H1 (cell line): ENCODE data around the gene PIGH. TPM values are rescaled to one million over a fixed set of nuclear protein-coding genes. Genes with fewer than 3 reads are reported as not detected.

Experiments used
- CTCF ChIA-PET: fragments of 300-600 bp; sonication (Branson Sonifier 250); formaldehyde crosslinking; loops from one replicate; lab custom pipeline; 2021; ENCODE audit not compliant: partially characterized antibody; lab: Charles Lee
- POLR2A ChIA-PET: fragments of 300-600 bp; sonication (Branson Sonifier 250); formaldehyde crosslinking; loops from one replicate; lab custom pipeline; 2021; ENCODE audit warnings: inconsistent platforms; ENCODE audit not compliant: partially characterized antibody; lab: Charles Lee
- DNase-seq, 2 experiments: peaks; one replicate each; pipeline versions ENCODE4 v3.0.0 to v3.0.0-alpha.2; 2010 to 2022; ENCODE audit warnings: low spot score in 2 of 2, low read depth in 1 of 2, mixed read lengths in 1 of 2
- FAIRE-seq: peaks from 2 replicates; lab custom pipeline; 2011; peaks lifted over from hg19 to GRCh38; lab: Jason Lieb, UNC
- H2AFZ ChIP-seq: 2 replicates; pipeline ENCODE4 v1.8.1; 2012; ENCODE audit warnings: low read length, inconsistent platforms
- H2AK5ac ChIP-seq: 2 replicates; pipeline ENCODE4 v1.6.1; 2013; ENCODE audit warnings: low read depth, low read length
- H2BK120ac ChIP-seq: replicated peaks from 2 replicates; pipeline ENCODE3; 2013; ENCODE audit warnings: low read depth, low read length, inconsistent platforms
- H2BK12ac ChIP-seq: 2 replicates; pipeline ENCODE4 v1.6.1; 2013; ENCODE audit warnings: low read depth, low read length
- H2BK15ac ChIP-seq: 2 replicates; pipeline ENCODE4 v1.6.1; 2013; ENCODE audit warnings: low read length
- H2BK20ac ChIP-seq: 2 replicates; pipeline ENCODE4 v1.6.1; 2013; ENCODE audit warnings: low read length
- H2BK5ac ChIP-seq: 2 replicates; pipeline ENCODE4 v1.6.1; 2013; ENCODE audit warnings: low read depth, low read length
- H3K14ac ChIP-seq: 2 replicates; pipeline ENCODE4 v1.6.1; 2013; ENCODE audit warnings: inconsistent platforms; ENCODE audit not compliant: insufficient read length
- H3K18ac ChIP-seq: 2 replicates; pipeline ENCODE4 v1.6.1; 2013; ENCODE audit warnings: low read length; ENCODE audit errors: extremely low read depth
- H3K23ac ChIP-seq: 2 replicates; pipeline ENCODE4 v1.6.1; 2013; ENCODE audit warnings: inconsistent platforms; ENCODE audit not compliant: insufficient read length
- H3K23me2 ChIP-seq: 2 replicates; pipeline ENCODE4 v1.6.1; 2013; ENCODE audit warnings: low read depth, low read length
- H3K27ac ChIP-seq: 2 replicates; pipeline ENCODE4 v1.6.1; 2011; ENCODE audit warnings: low read depth, low read length, inconsistent platforms
- H3K27me3 ChIP-seq, 4 experiments: replicated peaks in 1 of 4; 1 replicate in 1 of 4; 2 replicates in 3 of 4; pipeline versions ENCODE4 v1.6.1 to v1.8.1; 2011 to 2013; ENCODE audit warnings: low read length in 3 of 4, mild to moderate bottlenecking in 3 of 4, inconsistent platforms in 2 of 4, mixed read lengths in 2 of 4, moderate library complexity in 1 of 4; ENCODE audit not compliant: control insufficient read depth in 3 of 4, insufficient read depth in 3 of 4; ENCODE audit errors: extremely low read depth in 1 of 4
- H3K36me3 ChIP-seq, 4 experiments: 2 replicates each; pipeline versions ENCODE4 v1.6.1 to v1.8.1; 2011 to 2013; ENCODE audit warnings: mild to moderate bottlenecking in 4 of 4, low read length in 3 of 4, moderate library complexity in 2 of 4, control low read depth in 1 of 4, inconsistent platforms in 1 of 4; ENCODE audit not compliant: insufficient read depth in 4 of 4, control insufficient read depth in 2 of 4
- H3K4ac ChIP-seq: replicated peaks from 2 replicates; pipeline ENCODE3; 2013; ENCODE audit warnings: low read length, low read depth, mixed read lengths, inconsistent platforms; ENCODE audit not compliant: insufficient read length
- H3K4me1 ChIP-seq, 4 experiments: replicated peaks in 1 of 4; 1 replicate in 1 of 4; 2 replicates in 3 of 4; pipeline versions ENCODE4 v1.6.1 to v1.8.1; 2011 to 2013; ENCODE audit warnings: low read length in 3 of 4, inconsistent platforms in 2 of 4, mixed read lengths in 1 of 4; ENCODE audit not compliant: insufficient read depth in 4 of 4, control insufficient read depth in 3 of 4
- H3K4me2 ChIP-seq, 2 experiments: 2 replicates each; pipeline versions ENCODE4 v1.6.1 to v1.8.1; 2011 to 2013; ENCODE audit warnings: low read depth in 2 of 2, low read length in 2 of 2, control low read depth in 1 of 2, inconsistent platforms in 1 of 2, mild to moderate bottlenecking in 1 of 2; ENCODE audit not compliant: insufficient read depth in 1 of 2
- H3K4me3 ChIP-seq, 4 experiments: fragments of 200-600, 300-600 bp in 1 of 4; sonication (generic), shearing (Covaris generic), sonication (Bioruptor Twin) in 1 of 4; 2 replicates each; pipeline versions ENCODE4 v1.5.1 to v1.8.1; 2011 to 2016; ENCODE audit warnings: low read length in 4 of 4, low read depth in 3 of 4, control low read depth in 2 of 4, inconsistent platforms in 2 of 4, mild to moderate bottlenecking in 2 of 4, mixed read lengths in 1 of 4, moderate library complexity in 1 of 4; ENCODE audit not compliant: insufficient read depth in 2 of 4; ENCODE audit errors: extremely low read depth in 1 of 4
- H3K56ac ChIP-seq: replicated peaks from 2 replicates; pipeline ENCODE3; 2013; ENCODE audit warnings: low read depth, mild to moderate bottlenecking, mixed read lengths, low read length, inconsistent platforms; ENCODE audit not compliant: insufficient read length
- H3K79me1 ChIP-seq: 2 replicates; pipeline ENCODE4 v1.6.1; 2013; ENCODE audit warnings: low read depth, low read length, control low read depth
- H3K79me2 ChIP-seq, 2 experiments: 2 replicates each; pipeline versions ENCODE4 v1.6.1 to v1.8.1; 2012 to 2013; ENCODE audit warnings: low read length in 2 of 2, mild to moderate bottlenecking in 2 of 2, inconsistent platforms in 1 of 2; ENCODE audit not compliant: insufficient read depth in 2 of 2, control insufficient read depth in 1 of 2
- H3K9ac ChIP-seq, 4 experiments: replicated peaks in 1 of 4; 1 replicate in 1 of 4; 2 replicates in 3 of 4; pipeline versions ENCODE4 v1.6.1 to v1.8.1; 2011 to 2013; ENCODE audit warnings: low read depth in 3 of 4, low read length in 3 of 4, control low read depth in 2 of 4, mild to moderate bottlenecking in 2 of 4, moderate library complexity in 2 of 4, inconsistent platforms in 1 of 4; ENCODE audit errors: extremely low read depth in 1 of 4
- H3K9me3 ChIP-seq, 2 experiments: 2 replicates each; pipeline versions ENCODE4 v1.6.1 to v1.8.1; 2012 to 2013; ENCODE audit warnings: mild to moderate bottlenecking in 2 of 2, moderate library complexity in 2 of 2, control low read depth in 1 of 2, inconsistent platforms in 1 of 2, low read depth in 1 of 2, low read length in 1 of 2, mixed read lengths in 1 of 2; ENCODE audit not compliant: insufficient read depth in 2 of 2
- H4K20me1 ChIP-seq, 2 experiments: replicated peaks in 1 of 2; 2 replicates each; pipeline versions ENCODE3 to v1.8.1; 2011 to 2013; ENCODE audit warnings: inconsistent platforms in 2 of 2, low read length in 2 of 2, mild to moderate bottlenecking in 1 of 2; ENCODE audit not compliant: insufficient read depth in 2 of 2, control insufficient read depth in 1 of 2
- H4K5ac ChIP-seq: 2 replicates; pipeline ENCODE4 v1.6.1; 2013; ENCODE audit warnings: low read length, low read depth, mixed read lengths, inconsistent platforms; ENCODE audit not compliant: insufficient read length
- H4K8ac ChIP-seq: 2 replicates; pipeline ENCODE4 v1.8.0; 2013; ENCODE audit warnings: mild to moderate bottlenecking, moderate library complexity, low read length, inconsistent platforms; ENCODE audit not compliant: insufficient read depth; ENCODE audit errors: extremely low read depth
- H4K91ac ChIP-seq: replicated peaks from 2 replicates; pipeline ENCODE3; 2013; ENCODE audit warnings: low read length, mixed read lengths, inconsistent platforms; ENCODE audit not compliant: insufficient read length
- CHD2 ChIP-seq: IDR thresholded peaks from 2 replicates; pipeline ENCODE4 v1.6.1; 2012; ENCODE audit warnings: low read length, improper control_type of control experiment
- EGR1 ChIP-seq: IDR thresholded peaks from 2 replicates; pipeline ENCODE4 v1.6.1; 2011; ENCODE audit warnings: low read depth, low read length, borderline replicate concordance
- HDAC2 ChIP-seq, 2 experiments: fragments of 300-600 bp in 1 of 2; sonication (generic) in 1 of 2; IDR thresholded peaks; 2 replicates each; pipeline ENCODE4 v1.6.1; 2011 to 2012; ENCODE audit warnings: low read depth in 2 of 2, low read length in 2 of 2, mild to moderate bottlenecking in 2 of 2, moderate library complexity in 2 of 2, borderline replicate concordance in 1 of 2, inconsistent platforms in 1 of 2
- KDM1A ChIP-seq: fragments of 200-600, 300-600 bp; sonication (generic); IDR thresholded peaks from 2 replicates; pipeline ENCODE4 v1.7.1; 2016; ENCODE audit warnings: mild to moderate bottlenecking, low read length, borderline replicate concordance
- NRF1 ChIP-seq: IDR thresholded peaks from 2 replicates; pipeline ENCODE4 v1.6.1; 2011; ENCODE audit warnings: mild to moderate bottlenecking, low read depth, low read length, improper control_type of control experiment
- RAD21 ChIP-seq, 2 experiments: IDR thresholded peaks in 1 of 2; conservative IDR thresholded peaks in 1 of 2; 2 replicates each; pipeline ENCODE4 v1.6.1; 2011; ENCODE audit warnings: low read depth in 2 of 2, low read length in 2 of 2, improper control_type of control experiment in 1 of 2, inconsistent platforms in 1 of 2, mild to moderate bottlenecking in 1 of 2, moderate library complexity in 1 of 2
- TAF1 ChIP-seq: IDR thresholded peaks from 2 replicates; pipeline ENCODE4 v1.6.1; 2011; ENCODE audit warnings: mild to moderate bottlenecking, low read depth, low read length
- WGBS, 2 experiments: shearing (Covaris generic) in 1 of 2; methylation state at CpG; one replicate each; pipeline versions ENCODE4 v1.1.6 to v1.1.7; 2013 to 2015; ENCODE audit warnings: low lambda C conversion rate in 2 of 2, mixed read lengths in 2 of 2, inconsistent platforms in 1 of 2, low coverage in 1 of 2, missing lambda C conversion rate in 1 of 2; ENCODE audit not compliant: insufficient replicate concordance in 2 of 2, insufficient coverage in 1 of 2, insufficient read length in 1 of 2; ENCODE audit errors: extremely low coverage in 1 of 2, missing lambda C conversion rate in 1 of 2; 5-methylcytosine and 5-hydroxymethylcytosine counted together
- long read RNA-seq, 2 experiments: library from RNA in 1 of 2; library from capped mRNA in 1 of 2; stranded (forward); transcript quantifications; one replicate each; pipeline ENCODE4 v2.0.0, GENCODE V29; 2021; ENCODE audit warnings: inconsistent platforms in 1 of 2
- polyA minus RNA-seq, 3 experiments: library from RNA; depleted of rRNA, polyadenylated mRNA; stranded (reverse); fragments of >200 nt; gene quantifications; 1 replicate in 2 of 3; 2 replicates in 1 of 3; pipeline ENCODE4 v1.2.3, GENCODE V29; 2011
- polyA plus RNA-seq, 7 experiments: library from polyadenylated mRNA; depleted of rRNA in 3 of 7; stranded (reverse) in 5 of 7; unstranded in 2 of 7; fragments of >200 nt in 5 of 7; fragments of 200-250 nt in 2 of 7; gene quantifications; 1 replicate in 5 of 7; 2 replicates in 1 of 7; 4 replicates in 1 of 7; pipeline versions ENCODE4 v1.2.1 to v1.2.3, GENCODE V29; 2011 to 2013; ENCODE audit warnings: missing spikeins in 2 of 7, mixed read lengths in 2 of 7
- total RNA-seq: library from RNA; stranded (reverse); fragmentation: NEBNext Ultra II Directional; extraction: Animal tissue kit (Norgen Biotek cat#: 25700); gene quantifications from 2 replicates; pipeline ENCODE4 v1.2.1, GENCODE V29; 2021

The PIGH gene
- 6.2 and 7.2 TPM in 2 replicates for total RNA-seq
- polyA plus RNA-seq (2011; rRNA removed), result 8.6 and 10.0 TPM in 2 replicates
- 7.5 TPM for polyA plus RNA-seq (2011; cell fraction: cytosol; rRNA removed)
- polyA plus RNA-seq (2011; cell fraction: nucleus; rRNA removed), result 25.4 TPM
- 4.8 to 7.7 TPM (median 5.9 TPM) in 4 replicates for polyA plus RNA-seq (2012, experiment 1 of 2)
- 4.3 TPM for polyA plus RNA-seq (2012, experiment 2 of 2)
- 6.5 TPM for polyA plus RNA-seq (2013, experiment 1 of 2)
- 6.6 TPM for polyA plus RNA-seq (2013, experiment 2 of 2)
- polyA minus RNA-seq (2011; rRNA and poly(A)+ RNA removed), result 3.1 and 5.8 TPM in 2 replicates
- polyA minus RNA-seq (2011; cell fraction: cytosol; rRNA and poly(A)+ RNA removed), result 8.5 TPM
- polyA minus RNA-seq (2011; cell fraction: nucleus; rRNA and poly(A)+ RNA removed), result 6.1 TPM
- long read RNA-seq, experiment 1, partial matches to known transcripts, result 1 of 7 reads
- long read RNA-seq, experiment 1, other reads (novel, unspliced or antisense), result 3 of 7 reads
- long read RNA-seq, experiment 2, partial matches to known transcripts, result 0 of 3 reads
- long read RNA-seq, experiment 2, other reads (novel, unspliced or antisense), result 1 of 3 reads

DNA sequence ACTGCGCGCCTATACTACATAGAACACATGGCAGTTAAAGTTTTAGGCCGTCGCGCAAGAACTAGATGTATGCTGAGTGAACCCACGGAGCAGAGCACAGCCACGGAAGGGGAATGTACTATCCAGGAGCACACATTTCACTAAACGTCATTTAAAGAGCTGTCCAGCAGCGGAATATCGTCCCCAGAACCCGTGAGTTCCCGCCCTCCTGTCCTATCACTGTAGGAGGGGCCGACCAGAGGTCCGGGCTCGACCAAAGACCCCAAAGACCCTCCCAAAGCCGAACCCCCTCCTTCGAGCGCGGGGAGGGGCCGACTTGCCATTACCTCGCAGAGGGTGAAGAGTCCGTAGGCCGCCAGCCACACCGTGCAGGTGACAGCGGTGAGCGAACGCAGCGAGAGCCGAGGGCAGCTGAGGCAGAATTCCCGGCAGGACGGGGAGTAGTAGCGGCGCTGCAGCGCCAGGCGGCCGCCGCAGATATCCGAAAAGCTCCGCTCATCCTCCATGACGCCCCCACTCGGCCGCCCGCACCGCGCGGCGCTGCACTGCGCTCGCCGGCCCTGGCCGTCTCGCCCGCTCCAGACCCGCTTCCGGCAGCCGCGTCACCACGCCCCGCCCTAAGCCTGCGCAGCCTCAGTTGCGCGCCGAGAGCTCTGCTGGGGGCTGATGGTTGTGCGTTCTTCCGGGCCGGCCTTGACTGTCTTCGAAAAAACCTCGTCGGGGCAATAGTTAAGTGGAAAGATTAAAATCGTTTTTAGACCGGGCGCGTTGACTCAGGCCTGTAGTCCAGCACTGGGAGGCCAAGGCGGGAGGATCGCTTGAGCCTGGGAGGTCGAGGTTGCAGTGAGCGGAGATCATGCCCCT lies at the start of gene PIGH:
PIGH (minus strand) TSS at position 571 of the 864 bp plus-strand sequence; CDS start at position 506, 65 bp downstream.
- H4K20me1 ChIP-seq, result no peaks in the 10 kb centered on the region
- no peak within 1 kb of the TSS for H3K23ac ChIP-seq
- no peaks in the 10 kb centered on the region; a peak in 1 of 7 replicates for H3K4me1 ChIP-seq
- H3K14ac ChIP-seq, result no peak within 1 kb of the TSS
- no peak within 1 kb of the TSS for H3K4ac ChIP-seq
- peak within 1 kb of the TSS; percentile 99 for H2AFZ ChIP-seq
- H3K56ac ChIP-seq, result no peak within 1 kb of the TSS
- no peak within 1 kb of the TSS for H2BK120ac ChIP-seq
- H4K5ac ChIP-seq, result no peak within 1 kb of the TSS
- peak within 1 kb of the TSS; percentile 93; the same call in 1 of the 2 replicates for H4K8ac ChIP-seq
- H3K27me3 ChIP-seq, result peaks cover 4 to 41% (median 22%) of the 10 kb centered on the region in 4 experiments
- peak within 1 kb of the TSS; percentile 60; the same call in 1 of the 2 replicates for H3K18ac ChIP-seq
- H3K27ac ChIP-seq, result no peak within 1 kb of the TSS
- H2BK15ac ChIP-seq, result no peak within 1 kb of the TSS
- H2BK5ac ChIP-seq, result no peak within 1 kb of the TSS
- CTCF ChIA-PET, result interaction anchor here (0.6 to 3.3 kb wide), 37 partner anchors 9 to 189 kb away, joined by 3 to 21 read pairs (median 4); partner anchors contain the start of genes ARG2 and RDH12
- H2BK20ac ChIP-seq, result no peak within 1 kb of the TSS
- no peaks in the 10 kb centered on the region for H3K79me1 ChIP-seq
- DNase-seq (peak; percentile 46 to 95), FAIRE-seq (no peak)
- no peak within 1 kb of the TSS for H2AK5ac ChIP-seq
- H3K36me3 ChIP-seq, result no peaks in the 10 kb centered on the region
- no peaks in the 10 kb centered on the region; a peak in 1 of 4 replicates for H3K9me3 ChIP-seq
- peak within 1 kb of the TSS; percentile 60 to 79 (median 70) for H3K4me3 ChIP-seq
- H3K23me2 ChIP-seq, result peaks cover 2% of the 10 kb centered on the region; the same call in 1 of the 2 replicates
- H3K79me2 ChIP-seq, result no peaks in the 10 kb centered on the region
- no peak within 1 kb of the TSS for H2BK12ac ChIP-seq
- peak within 1 kb of the TSS in 3 of 4 experiments; percentile 2 to 50 (median 46); a peak in 2 of 7 replicates for H3K9ac ChIP-seq
- H3K4me2 ChIP-seq, result peak within 1 kb of the TSS; percentile 84 to 89
- 6% methylated on average over 73 of the region's 77 CpGs; no CpG with 5 or more reads in 1 of the 2 experiments for WGBS, 2 experiments
- H4K91ac ChIP-seq, result no peak within 1 kb of the TSS
- POLR2A ChIA-PET, result interaction anchor here (0.6 to 2.8 kb wide), 11 partner anchors 10 to 157 kb away, joined by 3 to 13 read pairs (median 4); partner anchors contain the start of genes ARG2 and VTI1B
- peak; percentile 37 to 51; a peak in 3 of 4 replicates for TF ChIP-seq RAD21 (IDR thresholded peaks at IDR 0.05 in 1 of 2, conservative IDR thresholded peaks at IDR 0.05 in 1 of 2; ENCODE audit: low read depth in 2 of 2, low read length in 2 of 2)
- no peak for TF ChIP-seq CHD2
- peak; percentile 80 for TF ChIP-seq NRF1
- no peak for TF ChIP-seq KDM1A
- TF ChIP-seq EGR1, result 0 out of 2 replicates have a peak, but pooled peaks have one; percentile 41
- peak; percentile 72 for TF ChIP-seq TAF1
- 0 out of 4 replicates have a peak, but pooled peaks of 1 of the 2 experiments have one; percentile 34 for TF ChIP-seq HDAC2 (IDR thresholded peaks at IDR 0.05; ENCODE audit: borderline replicate concordance in 1 of 2, low read depth in 2 of 2, low read length in 2 of 2)
